Hematopoietic multipotent progenitor cell treated with erythropoietin and hydrocortisone succinate and interleukin-3 and kit ligand, for 8 days (in vitro differentiated cells): ENCODE measurements around the gene SSTR3.

Source experiments
- DNase-seq: peaks from one replicate; pipeline ENCODE4 v3.0.0-alpha.2; 2015

SSTR3 gene

DNA sequence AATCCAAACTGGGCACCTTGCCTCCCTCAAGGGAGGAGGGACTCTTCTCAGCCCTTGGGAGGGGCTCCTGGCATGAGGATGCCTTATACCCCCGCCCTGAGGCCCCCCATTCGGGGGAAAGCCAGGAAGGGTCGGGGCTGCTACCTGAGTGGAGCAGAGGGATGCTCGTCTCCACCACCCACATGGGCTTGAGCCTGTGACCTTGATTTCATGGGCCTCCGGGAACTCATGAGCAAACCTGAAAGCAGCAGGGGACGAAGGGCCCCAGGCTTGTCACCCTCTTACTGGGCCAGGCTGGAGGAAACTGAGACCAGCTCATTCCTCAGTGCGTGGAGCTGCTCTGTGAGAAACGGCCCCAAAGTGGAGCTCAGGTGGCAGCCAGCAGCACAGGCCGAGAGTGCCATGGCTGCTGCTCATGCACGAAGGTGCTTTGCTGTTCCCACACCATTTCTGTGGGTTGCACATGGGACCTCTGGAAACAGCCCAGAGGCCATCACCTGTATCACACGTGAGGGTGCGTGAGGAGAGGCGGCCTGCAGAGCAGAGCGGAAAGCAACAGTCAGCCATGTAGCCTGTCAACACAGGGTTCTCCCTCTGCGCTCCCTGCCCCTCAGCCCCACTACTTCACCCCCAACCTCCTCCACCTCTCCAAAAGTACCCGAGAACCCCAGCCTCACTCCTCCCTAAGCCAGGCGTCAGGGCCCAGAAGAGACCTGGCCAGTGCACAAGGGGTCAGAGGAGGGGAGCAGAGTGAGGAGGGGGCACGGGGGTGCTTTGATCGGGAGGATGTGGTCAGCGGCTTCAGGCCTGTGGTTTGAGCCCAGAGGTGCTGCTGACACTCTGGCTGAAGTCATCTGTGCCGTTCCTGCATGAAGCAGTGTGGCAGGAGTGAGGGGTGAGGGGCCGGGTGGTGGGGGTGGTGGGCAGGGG lies 48.4 kb downstream of the SSTR3 start:
- DNase-seq = no peak

GRCh38 chr22:37163096-37163489 lies 49.2 kb downstream of the SSTR3 start:
- no peak for DNase-seq

DNA sequence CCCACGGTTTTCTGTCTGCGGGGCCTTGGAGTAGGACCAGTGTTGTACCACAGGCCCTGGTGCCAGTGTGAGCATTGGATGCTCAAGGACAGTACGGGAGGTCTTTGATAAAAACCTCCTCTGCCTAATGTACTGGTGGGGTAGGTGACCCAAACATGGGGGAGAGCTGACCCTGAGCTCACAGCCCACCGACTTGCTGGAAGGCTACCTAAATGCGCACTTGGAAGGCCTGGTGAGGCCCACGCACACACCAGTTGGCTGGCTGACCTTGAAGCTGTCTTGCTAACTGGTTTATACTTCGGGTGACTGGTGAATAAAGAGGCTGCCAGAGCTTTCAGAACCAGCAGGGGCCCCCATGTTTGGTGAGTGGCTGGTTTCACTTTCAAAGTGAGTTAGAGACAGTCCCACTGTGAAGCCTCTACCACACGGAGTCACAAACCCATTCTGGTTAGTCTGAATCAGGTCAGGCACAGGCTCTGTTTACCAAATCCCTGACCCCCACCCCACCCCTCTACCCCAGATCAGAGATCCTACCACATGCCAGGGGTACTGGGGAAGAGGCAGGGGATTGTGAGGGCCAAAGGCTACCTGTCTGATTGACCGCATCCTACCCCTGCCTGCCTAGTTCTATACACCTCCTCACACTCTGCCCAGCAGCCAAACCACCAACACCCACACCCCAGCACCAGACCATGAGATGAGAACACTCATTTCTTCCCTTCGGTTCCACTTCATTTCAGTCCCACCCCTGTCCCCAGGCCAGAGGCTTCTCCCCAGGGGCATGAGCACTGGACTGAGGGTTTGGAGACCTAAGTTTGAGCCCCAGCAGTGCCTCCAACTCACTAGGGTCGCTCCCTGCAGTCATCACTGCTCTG lies 49.8 kb downstream of the SSTR3 start:
- no peak for DNase-seq

DNA sequence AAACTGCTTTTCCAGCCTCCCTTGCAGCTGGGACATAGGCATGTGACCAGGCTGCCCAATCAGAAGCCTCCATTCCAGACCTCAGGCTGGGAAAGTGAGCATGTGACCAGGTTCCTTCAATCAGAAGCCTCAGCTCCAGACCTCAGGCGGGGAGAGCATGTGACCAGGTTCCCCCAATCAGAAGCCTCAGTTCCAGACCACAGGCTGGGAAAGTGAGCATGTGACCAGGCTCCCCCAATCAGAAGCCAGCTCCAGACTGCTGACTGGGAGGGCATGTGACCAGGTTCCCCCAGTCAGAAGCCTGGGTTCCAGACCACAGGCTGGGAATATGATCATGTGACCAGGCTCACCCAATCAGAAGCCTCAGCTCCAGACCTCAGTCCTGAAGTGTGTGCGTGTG lies 50.8 kb downstream of the SSTR3 start:
- peak; percentile 30 for DNase-seq

- no peak for DNase-seq
Measured at GRCh38 chr22:37160027-37160426, 52.2 kb downstream of the SSTR3 start.

DNA sequence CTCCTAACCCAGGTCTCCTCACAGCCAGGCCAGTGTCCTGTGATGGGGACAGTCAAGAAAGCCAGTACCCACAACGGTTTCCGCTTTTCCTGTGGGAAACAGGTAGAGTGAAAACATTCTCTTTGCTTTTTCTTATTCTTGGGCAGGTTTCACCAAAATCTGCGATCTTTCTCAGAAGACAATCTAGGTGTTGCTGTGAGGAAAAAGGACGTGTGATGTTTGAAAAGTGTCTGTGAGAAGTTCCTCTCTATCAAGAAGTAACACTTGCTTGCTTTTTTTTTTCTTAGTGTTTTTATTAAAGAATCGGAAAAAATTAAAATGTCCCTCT lies 53.4 kb downstream of the SSTR3 start:
- no peak for DNase-seq

DNA sequence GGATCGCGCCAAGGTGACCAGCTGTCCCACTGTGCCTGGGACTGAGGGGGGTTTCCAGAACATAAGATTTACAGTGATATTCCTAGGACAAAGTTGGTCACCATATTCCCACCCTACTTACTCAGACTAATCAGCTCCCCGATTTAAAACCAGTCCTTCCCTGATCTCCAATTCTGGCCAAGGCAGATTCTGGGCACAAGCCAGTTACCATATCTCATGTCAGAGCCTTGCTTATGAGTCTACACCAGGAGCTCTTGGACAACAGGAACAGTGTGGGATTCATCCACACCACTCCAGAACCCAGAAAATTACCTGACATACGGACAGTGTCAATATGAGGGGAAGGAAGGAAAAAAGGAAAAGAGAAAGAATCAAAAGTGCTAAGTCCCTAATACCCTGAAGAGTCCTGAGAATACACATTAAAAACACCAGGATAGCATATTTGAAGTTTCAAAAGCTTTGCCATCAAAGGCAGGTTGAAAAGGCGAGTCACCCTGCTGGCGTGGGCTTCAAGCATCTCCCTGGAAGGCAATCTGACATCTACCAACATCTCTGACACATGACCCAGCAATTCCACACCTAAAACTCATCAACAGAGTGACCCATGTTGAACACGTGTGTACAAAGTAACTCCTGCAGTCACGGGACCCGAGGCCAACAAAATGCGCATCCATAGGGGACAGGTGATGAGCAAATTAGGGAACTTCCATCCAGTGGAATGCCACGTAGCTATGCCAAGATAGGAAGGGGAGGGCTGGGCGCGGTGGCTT lies 54.6 kb downstream of the SSTR3 start:
- DNase-seq = no peak

GRCh38 chr22:37156686-37157435 lies 55.4 kb downstream of the SSTR3 start:
- DNase-seq = no peak

DNA sequence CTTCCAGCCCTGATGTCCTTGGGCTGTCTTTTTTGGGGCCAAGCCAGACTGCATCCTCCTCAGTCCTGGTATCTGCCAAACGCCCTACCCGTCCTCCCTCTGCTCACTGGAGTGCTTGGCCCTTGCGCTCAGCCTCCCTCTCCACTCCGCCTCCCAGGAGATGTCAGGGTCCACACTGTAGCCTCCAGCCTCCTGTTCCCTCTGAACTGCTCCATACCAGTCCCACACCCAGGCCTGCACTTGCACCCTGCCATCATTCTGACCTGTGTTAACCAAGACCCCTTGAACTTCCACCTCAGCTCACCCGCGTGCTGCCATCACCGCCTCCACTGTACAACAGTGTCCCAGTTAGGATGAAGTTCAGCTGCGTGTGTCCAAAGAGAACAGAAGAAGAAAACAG lies 56.3 kb downstream of the SSTR3 start:
- DNase-seq = no peak

DNA sequence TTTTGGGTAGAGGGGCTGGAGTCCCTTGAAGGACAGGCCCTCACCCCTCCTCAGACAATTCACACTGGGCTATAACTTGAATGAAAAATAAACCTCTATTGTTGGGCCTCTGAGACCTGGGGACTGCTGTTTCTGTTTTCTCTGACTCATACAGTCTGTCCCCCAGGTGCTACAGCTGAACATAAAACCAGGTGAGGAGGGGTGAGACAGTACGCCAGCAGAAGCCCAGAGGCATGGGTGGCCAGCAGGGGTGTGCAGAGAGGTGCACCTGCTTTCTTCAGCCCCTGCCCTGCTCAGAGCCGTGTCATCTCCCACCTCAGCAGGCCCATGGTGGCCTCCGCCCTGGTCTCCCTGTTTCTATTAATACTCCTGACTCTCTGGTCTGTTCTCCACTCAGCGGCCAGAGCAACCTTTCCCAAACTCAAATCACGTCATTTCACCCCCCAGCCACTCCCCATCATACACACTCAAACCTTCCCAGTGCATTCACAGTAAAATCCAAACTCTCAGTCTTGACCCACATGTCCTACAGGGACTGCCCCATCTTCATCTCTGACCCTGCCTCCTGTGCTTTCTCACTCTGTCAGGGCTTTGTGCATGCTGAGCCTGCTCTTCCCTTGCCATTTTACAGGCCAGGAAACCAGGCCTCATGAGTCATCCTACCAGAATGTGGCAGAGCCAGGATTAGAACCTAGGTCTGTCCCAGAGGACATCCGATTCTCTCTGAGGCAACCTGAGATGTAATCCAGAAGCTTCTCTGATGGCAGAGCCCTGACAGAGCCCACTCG lies 57.2 kb downstream of the SSTR3 start:
- no peak for DNase-seq
